ENCODE measurements around the gene STX1A. TPM values are rescaled to one million over a fixed set of nuclear protein-coding genes. Genes with fewer than 3 reads are reported as not detected.

Gene STX1A
- total RNA-seq, 1 experiment from 2014 or later: 20.4 TPM

GRCh38 chr7:73758581-73759138 lies 39.2 kb upstream of the STX1A start:
- H3K36me3 Mint-ChIP-seq: no peaks in the 10 kb centered on the region
- 0 out of 2 replicates have a peak overlapping the region, but pooled peaks have one; percentile 28 for H3K27ac Mint-ChIP-seq
- DNase-seq (ENCODE audit: low spot score) (no peak), ATAC-seq (no peak)
- POLR2A ChIA-PET: no interaction called here
- peaks cover 12% of the 10 kb centered on the region for H3K4me1 Mint-ChIP-seq
- TF ChIP-seq TP53 (CRISPR knock-in tag; IDR thresholded peaks at IDR 0.05): no peak
- TF ChIP-seq, protein P1, sequence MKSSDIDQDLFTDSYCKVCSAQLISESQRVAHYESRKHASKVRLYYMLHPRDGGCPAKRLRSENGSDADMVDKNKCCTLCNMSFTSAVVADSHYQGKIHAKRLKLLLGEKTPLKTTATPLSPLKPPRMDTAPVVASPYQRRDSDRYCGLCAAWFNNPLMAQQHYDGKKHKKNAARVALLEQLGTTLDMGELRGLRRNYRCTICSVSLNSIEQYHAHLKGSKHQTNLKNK (CRISPR knock-in tag; IDR thresholded peaks at IDR 0.05): no peak
- TF ChIP-seq, protein P2, sequence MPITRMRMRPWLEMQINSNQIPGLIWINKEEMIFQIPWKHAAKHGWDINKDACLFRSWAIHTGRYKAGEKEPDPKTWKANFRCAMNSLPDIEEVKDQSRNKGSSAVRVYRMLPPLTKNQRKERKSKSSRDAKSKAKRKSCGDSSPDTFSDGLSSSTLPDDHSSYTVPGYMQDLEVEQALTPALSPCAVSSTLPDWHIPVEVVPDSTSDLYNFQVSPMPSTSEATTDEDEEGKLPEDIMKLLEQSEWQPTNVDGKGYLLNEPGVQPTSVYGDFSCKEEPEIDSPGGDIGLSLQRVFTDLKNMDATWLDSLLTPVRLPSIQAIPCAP (CRISPR knock-in tag; IDR thresholded peaks at IDR 0.05): no peak
- no peak overlapping the region for H3K4me3 Mint-ChIP-seq
- CTCF ChIA-PET: interaction anchor here (1.1 kb wide), 1 partner anchor 10 kb away, joined by 3 read pairs; no protein-coding TSS in a partner anchor
- no peaks in the 10 kb centered on the region for H3K9me3 Mint-ChIP-seq
- no peaks in the 10 kb centered on the region; the same call in 1 of the 2 replicates for H3K27me3 Mint-ChIP-seq (ENCODE audit: low read depth)

DNA sequence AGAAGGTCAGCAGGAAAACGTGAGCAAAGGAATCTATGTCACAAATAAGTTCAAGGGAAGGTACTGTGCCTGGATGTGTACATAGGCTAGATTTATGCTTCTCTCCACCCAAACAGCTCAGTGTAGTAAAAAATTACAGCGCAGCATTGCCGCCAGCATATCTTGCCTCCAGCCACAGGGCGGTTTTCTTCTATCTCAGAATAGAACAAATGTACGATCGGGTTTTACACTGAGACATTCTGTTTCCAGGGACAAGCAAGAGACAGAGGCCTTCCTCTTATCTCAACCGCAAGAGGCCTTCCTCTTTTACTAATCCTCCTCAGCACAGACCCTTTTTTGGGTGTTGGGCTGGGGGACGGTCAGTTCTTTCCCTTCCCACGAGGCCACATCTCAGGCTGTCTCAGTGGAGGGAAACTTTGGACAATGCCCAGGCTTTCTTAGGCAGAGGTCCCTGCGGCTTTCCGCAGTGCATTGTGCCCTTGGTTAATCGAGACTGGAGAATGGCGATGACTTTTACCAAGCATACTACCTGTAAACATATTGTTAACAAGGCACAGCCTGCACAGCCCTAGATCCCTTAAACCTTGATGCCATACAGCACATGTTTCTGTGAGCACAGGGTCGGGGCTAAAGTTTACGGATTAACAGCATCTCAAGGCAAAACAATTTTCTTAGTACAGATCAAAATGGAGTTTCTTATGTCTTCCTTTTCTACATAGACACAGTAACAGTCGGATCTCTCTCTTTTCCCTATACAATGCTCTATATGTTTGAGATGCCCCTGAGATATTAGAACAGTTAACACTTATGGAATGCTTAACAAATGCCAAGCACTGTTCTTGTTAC lies 30.7 kb upstream of the STX1A start:
- H3K9me3 Mint-ChIP-seq: peaks cover 3% of the 10 kb centered on the region; the same call in 1 of the 2 replicates
- CTCF ChIA-PET: no interaction called here
- TF ChIP-seq NFATC4 (CRISPR knock-in tag; IDR thresholded peaks at IDR 0.05) (no peak), GRHL2 (CRISPR knock-in tag; IDR thresholded peaks at IDR 0.05; ENCODE audit: insufficient replicate concordance, severe bottlenecking) (no peak)
- DNase-seq (ENCODE audit: low spot score) (no peak), ATAC-seq (no peak)
- no peak overlapping the region for H3K4me3 Mint-ChIP-seq
- POLR2A ChIA-PET: no interaction called here
- H3K27ac Mint-ChIP-seq: peak overlapping the region; percentile 35; the same call in 1 of the 2 replicates
- no peaks in the 10 kb centered on the region for H3K36me3 Mint-ChIP-seq
- no peaks in the 10 kb centered on the region; the same call in 1 of the 2 replicates for H3K27me3 Mint-ChIP-seq (ENCODE audit: low read depth)
- H3K4me1 Mint-ChIP-seq: peaks cover 5% of the 10 kb centered on the region; the same call in 1 of the 2 replicates

GRCh38 chr7:73746378-73746777 lies 26.9 kb upstream of the STX1A start:
- H3K4me1 Mint-ChIP-seq: peaks cover 31% of the 10 kb centered on the region
- no peak for DNase-seq (ENCODE audit: low spot score)
- ChIA-PET CTCF (no interaction called here), POLR2A (no interaction called here)
- no peaks in the 10 kb centered on the region for H3K36me3 Mint-ChIP-seq
- TF ChIP-seq FOXK1 (CRISPR knock-in tag; IDR thresholded peaks at IDR 0.05) (no peak), PRRX2 (CRISPR knock-in tag; IDR thresholded peaks at IDR 0.05) (no peak), ZBTB43 (CRISPR knock-in tag; IDR thresholded peaks at IDR 0.05) (no peak), USF2 (CRISPR knock-in tag; IDR thresholded peaks at IDR 0.05) (no peak), ATF6 (CRISPR knock-in tag; IDR thresholded peaks at IDR 0.05) (no peak), FOXP1 (CRISPR knock-in tag; IDR thresholded peaks at IDR 0.05; ENCODE audit: borderline replicate concordance) (no peak), JAZF1 (CRISPR knock-in tag; IDR thresholded peaks at IDR 0.05) (no peak)
- TF ChIP-seq, protein P3, sequence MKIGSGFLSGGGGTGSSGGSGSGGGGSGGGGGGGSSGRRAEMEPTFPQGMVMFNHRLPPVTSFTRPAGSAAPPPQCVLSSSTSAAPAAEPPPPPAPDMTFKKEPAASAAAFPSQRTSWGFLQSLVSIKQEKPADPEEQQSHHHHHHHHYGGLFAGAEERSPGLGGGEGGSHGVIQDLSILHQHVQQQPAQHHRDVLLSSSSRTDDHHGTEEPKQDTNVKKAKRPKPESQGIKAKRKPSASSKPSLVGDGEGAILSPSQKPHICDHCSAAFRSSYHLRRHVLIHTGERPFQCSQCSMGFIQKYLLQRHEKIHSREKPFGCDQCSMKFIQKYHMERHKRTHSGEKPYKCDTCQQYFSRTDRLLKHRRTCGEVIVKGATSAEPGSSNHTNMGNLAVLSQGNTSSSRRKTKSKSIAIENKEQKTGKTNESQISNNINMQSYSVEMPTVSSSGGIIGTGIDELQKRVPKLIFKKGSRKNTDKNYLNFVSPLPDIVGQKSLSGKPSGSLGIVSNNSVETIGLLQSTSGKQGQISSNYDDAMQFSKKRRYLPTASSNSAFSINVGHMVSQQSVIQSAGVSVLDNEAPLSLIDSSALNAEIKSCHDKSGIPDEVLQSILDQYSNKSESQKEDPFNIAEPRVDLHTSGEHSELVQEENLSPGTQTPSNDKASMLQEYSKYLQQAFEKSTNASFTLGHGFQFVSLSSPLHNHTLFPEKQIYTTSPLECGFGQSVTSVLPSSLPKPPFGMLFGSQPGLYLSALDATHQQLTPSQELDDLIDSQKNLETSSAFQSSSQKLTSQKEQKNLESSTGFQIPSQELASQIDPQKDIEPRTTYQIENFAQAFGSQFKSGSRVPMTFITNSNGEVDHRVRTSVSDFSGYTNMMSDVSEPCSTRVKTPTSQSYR (CRISPR knock-in tag; IDR thresholded peaks at IDR 0.05): no peak
- H3K27me3 Mint-ChIP-seq (ENCODE audit: low read depth): peaks cover 14% of the 10 kb centered on the region
- no peak for ATAC-seq
- no peak overlapping the region for H3K4me3 Mint-ChIP-seq
- peaks cover 3% of the 10 kb centered on the region; the same call in 1 of the 2 replicates for H3K9me3 Mint-ChIP-seq
- H3K27ac Mint-ChIP-seq: peak overlapping the region; percentile 42; the same call in 1 of the 2 replicates
